ENCODE measurements around the gene LSM2.
A peak's percentile ranks its signal among the peaks of the same experiment; 100 is the strongest.

- TF ChIP-seq CTCF (IDR thresholded peaks at IDR 0.05) (peak; percentile 67 to 94 (median 77)), POLR2A (IDR thresholded peaks at IDR 0.05) (peak; percentile 44), EP300 (IDR thresholded peaks at IDR 0.05; ENCODE audit: low read depth) (no peak)
Observed at GRCh38 chr6:31795616-31796298, 11.0 kb downstream of the LSM2 start, which contains the start of gene VARS1.

All from transverse colon (tissue), 3 donors.